Activated T-cell treated with anti-CD3 and anti-CD28 coated beads for 48 hours (primary cell): ENCODE data around the gene MAP10.
A peak's percentile ranks its signal among the peaks of the same experiment; 100 is the strongest.
"Not testable (repeated sequence)": the region's sequence is repeated elsewhere in the genome, so short reads cannot be mapped to it uniquely, and the experiment has no call there.

Experiments used
- DNase-seq: peaks from one replicate; pipeline ENCODE4 v3.0.0-alpha.2; 2020; ENCODE audit warnings: low read depth

Gene MAP10

GRCh38 chr1:232805269-232806185 lies at the start of gene MAP10:
Gene MAP10 (plus strand): TSS chr1:232805416. CDS start chr1:232805450, 34 bp downstream.
- peak; percentile 72 for DNase-seq

GRCh38 chr1:232764458-232765251 lies 40.6 kb upstream of the MAP10 start:
- DNase-seq = no peak

GRCh38 chr1:232765542-232765941 lies 39.7 kb upstream of the MAP10 start:
- no peak for DNase-seq

GRCh38 chr1:232766241-232766890 lies 38.9 kb upstream of the MAP10 start:
- no peak for DNase-seq

- DNase-seq = no peak
Observed at GRCh38 chr1:232766904-232767303, 38.3 kb upstream of the MAP10 start.

GRCh38 chr1:232767305-232768074 lies 37.7 kb upstream of the MAP10 start:
- no peak for DNase-seq

GRCh38 chr1:232768793-232769192 lies 36.4 kb upstream of the MAP10 start:
- no peak for DNase-seq

- no peak for DNase-seq
Observed at GRCh38 chr1:232769733-232770132, 35.5 kb upstream of the MAP10 start.

- DNase-seq = no peak
Observed at GRCh38 chr1:232773752-232774151, 31.5 kb upstream of the MAP10 start.

GRCh38 chr1:232776526-232777106 lies 28.6 kb upstream of the MAP10 start:
- DNase-seq = no peak

GRCh38 chr1:232780354-232780753 lies 24.9 kb upstream of the MAP10 start:
- DNase-seq = no peak

GRCh38 chr1:232784794-232785193 lies 20.4 kb upstream of the MAP10 start:
- DNase-seq = no peak

GRCh38 chr1:232785630-232786029 lies 19.6 kb upstream of the MAP10 start:
- not testable (repeated sequence) for DNase-seq

GRCh38 chr1:232786845-232787455 lies 18.3 kb upstream of the MAP10 start:
- no peak for DNase-seq

- no peak for DNase-seq
Observed at GRCh38 chr1:232788235-232788872, 16.9 kb upstream of the MAP10 start.

GRCh38 chr1:232789651-232790050 lies 15.6 kb upstream of the MAP10 start:
- no peak for DNase-seq

- no peak for DNase-seq
Observed at GRCh38 chr1:232792949-232793348, 12.3 kb upstream of the MAP10 start.

GRCh38 chr1:232793944-232794343 lies 11.3 kb upstream of the MAP10 start:
- DNase-seq = no peak

GRCh38 chr1:232795497-232796053 lies 9.6 kb upstream of the MAP10 start:
- DNase-seq = no peak
